Peyer's patch (tissue), 4 donors: ENCODE data around the gene RNGTT. TPM values are rescaled to one million over a fixed set of nuclear protein-coding genes. Genes with fewer than 3 reads are reported as not detected.

Source experiments
- DNase-seq, 3 donors: peaks; one replicate each; pipeline ENCODE4 v3.0.0-alpha.2; 2017 to 2019
- H3K27ac ChIP-seq, 4 donors: fragments of 200-600 bp; sonication (generic); one replicate each; pipeline ENCODE4 v1.5.1; 2016 to 2019
- H3K27me3 ChIP-seq, 2 donors: fragments of 200-600 bp; sonication (generic); one replicate each; pipeline ENCODE4 v1.5.1; 2019
- H3K36me3 ChIP-seq, 3 donors: fragments of 200-600 bp; sonication (generic); one replicate each; pipeline ENCODE4 v1.5.1; 2016 to 2019
- H3K4me1 ChIP-seq, 4 donors: fragments of 200-600 bp; sonication (generic); one replicate each; pipeline ENCODE4 v1.5.1; 2016 to 2019
- H3K4me3 ChIP-seq, 4 donors: fragments of 200-600 bp; sonication (generic); 1 replicate in 3 of 4; 2 replicates in 1 of 4; pipeline ENCODE4 v1.5.1; 2016 to 2019; ENCODE audit warnings: mild to moderate bottlenecking in 1 of 4
- H3K9me3 ChIP-seq, 4 donors: fragments of 200-600 bp; sonication (generic); one replicate each; pipeline ENCODE4 v1.5.1; 2016 to 2019; ENCODE audit warnings: mild to moderate bottlenecking in 1 of 4
- POLR2A ChIP-seq, 2 donors: fragments of 450-650 bp; IDR thresholded peaks; one replicate each; pipeline ENCODE4 v1.5.1; 2017; ENCODE audit warnings: antibody characterized with exemption in 2 of 2, mild to moderate bottlenecking in 2 of 2, moderate library complexity in 2 of 2
- total RNA-seq, 4 donors: library from RNA; depleted of rRNA; stranded (reverse); fragments of >200 nt; gene quantifications; one replicate each; pipeline ENCODE4 v1.1.0, GENCODE V29; 2016
- TF ChIP-seq, protein P1 (sequence below), 6 experiments: fragments of 450-650 bp in 4 of 6; fragments of 200-600 bp in 2 of 6; sonication (generic) in 1 of 6; IDR thresholded peaks; one replicate each; pipeline ENCODE4 v1.5.1; 2017 to 2019; ENCODE audit warnings: antibody characterized with exemption in 6 of 6, mild to moderate bottlenecking in 3 of 6, moderate library complexity in 1 of 6

Gene RNGTT
- total RNA-seq, 4 donors from 2014 or later = 12.7 to 44.6 (median 18.5) TPM

- Histone ChIP-seq H3K4me1 (no peaks in the 10 kb centered on the region), H3K9me3 (no peaks in the 10 kb centered on the region), H3K36me3 (no peaks in the 10 kb centered on the region), H3K27me3 (no peaks in the 10 kb centered on the region), H3K4me3 (no peak overlapping the region), H3K27ac (no peak overlapping the region)
- DNase-seq = no peak
- TF ChIP-seq, protein P1, sequence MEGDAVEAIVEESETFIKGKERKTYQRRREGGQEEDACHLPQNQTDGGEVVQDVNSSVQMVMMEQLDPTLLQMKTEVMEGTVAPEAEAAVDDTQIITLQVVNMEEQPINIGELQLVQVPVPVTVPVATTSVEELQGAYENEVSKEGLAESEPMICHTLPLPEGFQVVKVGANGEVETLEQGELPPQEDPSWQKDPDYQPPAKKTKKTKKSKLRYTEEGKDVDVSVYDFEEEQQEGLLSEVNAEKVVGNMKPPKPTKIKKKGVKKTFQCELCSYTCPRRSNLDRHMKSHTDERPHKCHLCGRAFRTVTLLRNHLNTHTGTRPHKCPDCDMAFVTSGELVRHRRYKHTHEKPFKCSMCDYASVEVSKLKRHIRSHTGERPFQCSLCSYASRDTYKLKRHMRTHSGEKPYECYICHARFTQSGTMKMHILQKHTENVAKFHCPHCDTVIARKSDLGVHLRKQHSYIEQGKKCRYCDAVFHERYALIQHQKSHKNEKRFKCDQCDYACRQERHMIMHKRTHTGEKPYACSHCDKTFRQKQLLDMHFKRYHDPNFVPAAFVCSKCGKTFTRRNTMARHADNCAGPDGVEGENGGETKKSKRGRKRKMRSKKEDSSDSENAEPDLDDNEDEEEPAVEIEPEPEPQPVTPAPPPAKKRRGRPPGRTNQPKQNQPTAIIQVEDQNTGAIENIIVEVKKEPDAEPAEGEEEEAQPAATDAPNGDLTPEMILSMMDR (IDR thresholded peaks at IDR 0.05) = no peak
- no peak for TF ChIP-seq POLR2A (IDR thresholded peaks at IDR 0.05)
These were observed 312.4 kb downstream of the RNGTT start for GRCh38 chr6:88650979-88651378.

- Histone ChIP-seq H3K4me1 (no peaks in the 10 kb centered on the region), H3K27me3 (no peaks in the 10 kb centered on the region), H3K4me3 (no peak overlapping the region), H3K36me3 (no peaks in the 10 kb centered on the region), H3K27ac (no peak overlapping the region), H3K9me3 (no peaks in the 10 kb centered on the region)
- DNase-seq = no peak
- no peak for TF ChIP-seq POLR2A (IDR thresholded peaks at IDR 0.05)
These were observed 313.3 kb downstream of the RNGTT start for GRCh38 chr6:88650029-88650619.

DNA sequence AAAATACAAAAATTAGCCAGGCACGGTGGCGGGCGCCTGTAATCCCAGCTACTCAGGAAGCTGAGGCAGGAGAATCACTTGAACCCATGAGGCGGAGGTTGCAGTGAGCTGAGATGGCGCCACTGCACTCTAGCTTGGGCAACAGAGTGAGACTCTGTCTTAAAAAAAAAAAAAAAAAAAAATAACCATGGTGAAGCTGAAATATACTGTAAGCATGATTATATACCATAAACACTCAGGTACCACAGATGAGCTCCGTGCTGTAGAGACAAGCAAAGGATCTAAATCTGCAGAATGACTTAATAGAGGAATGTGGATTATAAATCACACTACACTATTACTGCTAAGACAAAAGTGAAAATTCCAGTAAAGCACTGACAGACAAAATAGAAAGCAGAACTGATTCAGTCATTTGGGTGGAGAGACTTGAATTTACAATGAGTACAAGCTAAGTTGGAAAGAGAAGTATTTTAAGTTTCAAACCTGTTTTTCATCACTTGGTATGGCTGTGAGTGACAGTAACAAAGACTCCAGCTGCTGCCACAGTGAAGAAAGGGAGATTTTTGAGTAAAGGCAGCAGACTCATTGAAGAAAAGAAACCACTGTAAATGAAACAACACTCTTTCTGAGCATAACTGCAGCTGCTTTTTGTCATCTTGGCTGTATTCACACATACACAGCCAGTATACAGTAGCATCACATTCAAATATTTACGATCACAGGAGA, 322.1 kb downstream of the RNGTT start:
- no peak for TF ChIP-seq POLR2A (IDR thresholded peaks at IDR 0.05)
- TF ChIP-seq, protein P1 (IDR thresholded peaks at IDR 0.05) = no peak
- Histone ChIP-seq H3K27me3 (no peaks in the 10 kb centered on the region), H3K9me3 (no peaks in the 10 kb centered on the region), H3K36me3 (no peaks in the 10 kb centered on the region), H3K4me1 (no peaks in the 10 kb centered on the region), H3K4me3 (no peak overlapping the region), H3K27ac (no peak overlapping the region)
- DNase-seq = no peak

- H3K4me3 ChIP-seq = no peak overlapping the region
- DNase-seq = no peak
- H3K27me3 ChIP-seq = no peaks in the 10 kb centered on the region
- TF ChIP-seq POLR2A (IDR thresholded peaks at IDR 0.05) = no peak
- TF ChIP-seq, protein P1 (IDR thresholded peaks at IDR 0.05) = no peak
- H3K4me1 ChIP-seq = no peaks in the 10 kb centered on the region
- H3K9me3 ChIP-seq = no peaks in the 10 kb centered on the region
- H3K36me3 ChIP-seq = no peaks in the 10 kb centered on the region
- no peak overlapping the region for H3K27ac ChIP-seq
These were observed 325.5 kb downstream of the RNGTT start for GRCh38 chr6:88637761-88638545.

DNA sequence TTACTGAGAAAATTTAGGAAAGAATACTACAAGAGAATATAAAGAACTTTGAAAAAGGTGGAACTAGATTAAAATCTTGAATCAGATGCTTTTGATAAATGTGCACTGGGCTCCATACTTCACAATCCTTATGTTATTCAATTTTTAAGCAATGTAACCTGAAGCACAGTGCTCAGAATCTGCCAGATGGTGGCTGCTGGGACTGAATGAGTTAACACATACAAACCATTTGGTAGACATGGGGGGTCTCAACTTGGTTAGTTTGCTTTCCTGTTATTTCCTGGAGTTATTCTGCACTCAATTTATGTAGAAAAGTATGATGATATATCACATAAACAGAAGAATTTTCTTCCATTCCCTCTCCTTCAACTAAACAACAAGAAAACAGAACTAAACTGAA, 326.5 kb downstream of the RNGTT start:
- DNase-seq = no peak
- no peak overlapping the region for H3K27ac ChIP-seq
- H3K4me1 ChIP-seq = no peaks in the 10 kb centered on the region
- H3K27me3 ChIP-seq = no peaks in the 10 kb centered on the region
- H3K4me3 ChIP-seq = no peak overlapping the region
- no peaks in the 10 kb centered on the region for H3K9me3 ChIP-seq
- no peak for TF ChIP-seq POLR2A (IDR thresholded peaks at IDR 0.05)
- TF ChIP-seq, protein P1 (IDR thresholded peaks at IDR 0.05) = no peak
- H3K36me3 ChIP-seq = no peaks in the 10 kb centered on the region

- Histone ChIP-seq H3K36me3 (no peaks in the 10 kb centered on the region), H3K4me1 (no peaks in the 10 kb centered on the region), H3K4me3 (no peak overlapping the region), H3K27ac (no peak overlapping the region), H3K27me3 (no peaks in the 10 kb centered on the region), H3K9me3 (no peaks in the 10 kb centered on the region)
- TF ChIP-seq, protein P1 (IDR thresholded peaks at IDR 0.05) = no peak
- no peak for TF ChIP-seq POLR2A (IDR thresholded peaks at IDR 0.05)
- no peak for DNase-seq
These were observed 329.6 kb downstream of the RNGTT start for GRCh38 chr6:88633782-88634181.
